Measurements from ENCODE around the gene IRF4.

Gene IRF4

GRCh38 chr6:391559-392440 is at the start of gene IRF4:
Gene IRF4 (plus strand): TSS chr6:391752. CDS start chr6:393153, 1,401 bp downstream.
- no peak for DNase-seq

GRCh38 chr6:341914-342831 is 49.4 kb upstream of the IRF4 start:
- no peak for DNase-seq

- no peak for DNase-seq
These were observed 48.7 kb upstream of the IRF4 start for GRCh38 chr6:342832-343179.

- no peak for DNase-seq
These were observed 48.2 kb upstream of the IRF4 start for GRCh38 chr6:343226-343935.

- DNase-seq: no peak
These were observed 47.4 kb upstream of the IRF4 start for GRCh38 chr6:343960-344815.

GRCh38 chr6:344816-345340 is 46.7 kb upstream of the IRF4 start:
- DNase-seq: no peak

GRCh38 chr6:345747-346385 is 45.7 kb upstream of the IRF4 start:
- no peak for DNase-seq

GRCh38 chr6:346386-347030 is 45.0 kb upstream of the IRF4 start:
- DNase-seq: no peak

- DNase-seq: no peak
These were observed 44.3 kb upstream of the IRF4 start for GRCh38 chr6:347232-347631.

- DNase-seq: no peak
These were observed 43.3 kb upstream of the IRF4 start for GRCh38 chr6:347951-348859.

GRCh38 chr6:348860-349396 is 42.6 kb upstream of the IRF4 start:
- DNase-seq: no peak

- DNase-seq: no peak
These were observed 42.0 kb upstream of the IRF4 start for GRCh38 chr6:349491-349921.

- DNase-seq: no peak
These were observed 41.2 kb upstream of the IRF4 start for GRCh38 chr6:350371-350770.

GRCh38 chr6:351011-351866 is 40.3 kb upstream of the IRF4 start:
- DNase-seq: no peak

- no peak for DNase-seq
These were observed 39.7 kb upstream of the IRF4 start for GRCh38 chr6:351867-352289.

- no peak for DNase-seq
These were observed 39.1 kb upstream of the IRF4 start for GRCh38 chr6:352474-352873.

- DNase-seq: no peak
These were observed 38.6 kb upstream of the IRF4 start for GRCh38 chr6:352896-353470.

All from GF-D8 (cell line).